GM12865 (cell line): ENCODE data around the gene GLI2.

Experiments used
- DNase-seq: peaks from one replicate; pipeline ENCODE4 v3.0.0; 2010; ENCODE audit warnings: low read depth
- H3K4me3 ChIP-seq: 2 replicates; pipeline ENCODE4 v1.5.1; 2011; ENCODE audit warnings: mild to moderate bottlenecking, low read depth, low read length, control low read depth
- CTCF ChIP-seq: IDR thresholded peaks from 2 replicates; pipeline ENCODE4 v1.5.1; 2011; ENCODE audit warnings: low read length, control low read depth, low read depth, inconsistent platforms; ENCODE audit not compliant: insufficient read depth; ENCODE audit errors: missing control alignments

The GLI2 gene

GRCh38 chr2:120747281-120747680 is 11.6 kb downstream of the GLI2 start:
- no peak for DNase-seq
- TF ChIP-seq CTCF, result no peak
- no peak overlapping the region for H3K4me3 ChIP-seq

- no peak overlapping the region for H3K4me3 ChIP-seq
- no peak for TF ChIP-seq CTCF
- no peak for DNase-seq
These were observed 12.0 kb downstream of the GLI2 start for GRCh38 chr2:120747706-120748105.

- DNase-seq, result no peak
- no peak for TF ChIP-seq CTCF
- H3K4me3 ChIP-seq, result no peak overlapping the region
These were observed 12.6 kb downstream of the GLI2 start for GRCh38 chr2:120748310-120748709.

- DNase-seq, result no peak
- no peak overlapping the region for H3K4me3 ChIP-seq
- TF ChIP-seq CTCF, result no peak
These were observed 13.1 kb downstream of the GLI2 start for GRCh38 chr2:120748741-120749140.

- no peak for DNase-seq
- H3K4me3 ChIP-seq, result no peak overlapping the region
- no peak for TF ChIP-seq CTCF
These were observed 14.1 kb downstream of the GLI2 start for GRCh38 chr2:120749506-120750431.

- TF ChIP-seq CTCF, result no peak
- DNase-seq, result no peak
- H3K4me3 ChIP-seq, result no peak overlapping the region
These were observed 15.0 kb downstream of the GLI2 start for GRCh38 chr2:120750488-120751210.
